Measurements from ENCODE around the gene CHRM5.
"Not testable (repeated sequence)": the region's sequence is repeated elsewhere in the genome, so short reads cannot be mapped to it uniquely, and the experiment has no call there.

Gene CHRM5

DNA sequence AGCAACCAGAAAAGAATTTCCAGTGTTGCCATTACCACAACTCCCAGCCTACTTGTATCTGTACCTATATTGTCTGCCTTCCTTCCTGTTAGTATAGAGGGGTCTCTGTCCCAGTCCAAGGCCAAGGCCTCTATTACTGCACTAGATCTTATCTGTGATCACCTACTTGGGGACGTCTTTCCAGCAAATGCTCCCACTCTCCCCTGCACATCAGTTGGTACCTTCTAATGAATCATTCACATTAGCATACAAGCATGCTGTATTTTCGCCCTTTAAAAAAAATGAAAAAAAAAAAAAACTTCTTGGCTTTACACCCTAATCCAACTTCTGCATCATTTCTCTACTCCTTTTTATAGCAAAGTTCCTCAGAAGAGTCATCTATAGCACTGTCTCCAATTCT lies 75.5 kb downstream of the CHRM5 start:
- no peak for DNase-seq (ENCODE audit: low read depth)

DNA sequence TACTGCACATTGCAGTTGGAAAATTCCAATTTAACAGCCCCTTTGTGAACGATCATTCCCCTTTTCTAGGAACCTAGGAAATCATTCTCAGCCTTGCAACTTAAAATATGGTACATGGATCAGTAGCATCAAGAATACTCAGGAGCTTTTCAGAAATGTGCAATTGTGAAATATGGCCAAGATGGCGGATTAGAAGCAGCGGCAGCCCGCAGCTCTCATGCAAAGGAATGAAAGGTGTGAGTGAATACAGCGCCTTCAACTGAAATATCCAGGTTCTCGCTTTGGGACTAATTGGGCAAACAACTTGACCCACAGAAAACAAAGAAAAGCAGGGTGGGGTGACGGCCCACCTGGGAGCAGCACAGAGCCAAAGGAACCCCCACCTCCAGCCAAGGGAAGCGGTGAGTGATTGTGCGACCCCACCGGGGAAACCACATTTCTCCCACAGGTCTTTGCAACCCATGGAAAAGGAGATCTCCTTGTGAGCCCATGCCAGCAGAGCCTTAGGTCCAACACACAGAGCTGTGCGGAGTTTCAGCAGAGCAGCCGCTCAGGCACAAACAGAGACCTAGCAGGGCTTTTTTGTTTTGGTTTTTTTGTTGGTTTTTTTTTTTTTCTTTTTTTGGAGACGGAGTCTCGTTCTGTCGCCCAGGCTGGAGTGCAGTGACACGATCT lies 78.3 kb downstream of the CHRM5 start:
- DNase-seq (ENCODE audit: low read depth), result no peak

DNA sequence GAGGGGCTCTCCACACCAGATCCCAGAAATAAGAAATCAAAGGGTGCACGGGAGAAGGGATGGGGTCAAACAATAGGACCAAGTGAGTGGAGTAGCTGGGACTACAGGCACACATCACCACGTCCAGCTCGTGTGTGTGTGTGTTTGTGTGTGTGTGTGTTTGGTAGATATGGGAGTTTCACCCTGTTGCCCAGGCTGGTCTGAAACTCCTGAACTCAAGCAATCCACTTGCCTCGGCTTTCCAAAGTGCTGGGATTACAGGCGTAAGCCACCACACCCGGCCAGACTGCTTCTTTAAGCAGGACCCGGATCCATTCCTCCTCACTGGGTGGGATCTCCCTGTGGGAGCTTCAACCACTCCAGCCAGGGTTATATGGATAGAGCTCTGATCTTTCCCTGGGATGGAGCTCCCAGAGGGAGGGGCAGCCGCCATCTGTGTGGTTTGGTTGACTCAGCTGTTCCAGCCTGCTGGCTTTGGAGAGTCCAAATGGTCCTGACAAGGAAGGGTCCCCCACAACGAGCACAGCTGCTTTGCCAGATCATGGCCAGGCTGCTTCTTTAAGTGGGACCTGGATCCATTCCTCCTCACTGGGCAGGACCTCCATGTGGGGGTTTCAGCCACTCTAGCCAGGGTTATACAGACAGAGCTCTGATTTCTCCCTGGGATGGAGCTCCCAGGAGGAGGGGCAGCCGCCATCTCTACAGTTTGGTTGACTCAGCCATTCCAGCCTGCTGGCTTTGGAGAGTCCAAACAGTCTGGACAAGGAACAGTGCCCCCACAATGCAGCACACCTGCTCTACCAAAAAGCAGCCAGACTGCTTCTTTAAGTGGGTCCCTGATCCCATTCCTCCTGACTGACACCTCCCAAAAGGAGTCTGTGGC lies 79.8 kb downstream of the CHRM5 start:
- no peak for DNase-seq (ENCODE audit: low read depth)

GRCh38 chr15:34049112-34049511 lies 80.8 kb downstream of the CHRM5 start:
- DNase-seq (ENCODE audit: low read depth), result no peak

DNA sequence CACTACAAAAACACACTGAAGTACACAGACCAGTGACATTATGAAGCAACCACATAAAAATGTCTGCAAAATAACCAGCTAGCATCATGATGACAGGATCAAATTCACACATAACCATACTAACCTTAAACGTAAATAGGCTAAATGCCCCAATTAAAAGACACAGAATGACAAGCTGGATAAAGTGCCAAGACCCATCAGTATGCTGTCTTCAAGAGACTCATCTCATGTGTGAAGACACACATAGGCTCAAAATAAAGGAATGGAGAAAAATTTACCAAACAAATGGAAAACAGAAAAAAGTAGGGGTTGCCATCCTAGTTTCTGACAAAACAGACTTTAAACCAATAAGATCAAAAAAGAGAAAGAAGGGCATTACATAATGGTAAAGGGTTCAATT lies 82.1 kb downstream of the CHRM5 start:
- not testable (repeated sequence) for DNase-seq (ENCODE audit: low read depth)

DNA sequence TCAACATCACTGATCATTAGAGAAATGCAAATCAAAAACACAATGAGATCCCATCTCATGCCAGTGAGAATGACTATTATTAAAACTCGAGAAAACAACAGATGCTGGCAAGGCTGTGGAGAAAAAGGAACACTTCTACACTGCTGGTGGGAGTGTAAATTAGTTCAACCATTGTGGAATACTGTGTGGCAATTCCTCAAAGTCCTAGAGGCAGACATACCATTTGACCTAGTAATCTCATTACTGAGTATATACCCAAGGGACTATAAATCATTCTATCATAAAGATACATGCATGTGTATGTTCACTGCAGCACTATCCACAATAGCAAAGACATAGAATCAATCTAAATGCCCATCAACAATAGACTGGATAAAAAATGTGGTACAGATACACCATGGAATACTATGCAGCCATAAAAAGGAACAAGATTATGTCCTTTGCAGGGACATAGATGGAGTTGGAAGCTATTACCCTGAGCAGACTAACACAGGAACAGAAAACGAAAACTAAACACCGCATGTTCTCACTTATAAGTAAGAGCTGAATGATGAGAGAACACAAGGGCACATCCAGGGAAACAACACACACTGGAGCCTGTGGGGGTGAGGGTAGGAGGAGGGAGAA lies 85.9 kb downstream of the CHRM5 start:
- no peak for DNase-seq (ENCODE audit: low read depth)

GRCh38 chr15:34055868-34056595 lies 87.7 kb downstream of the CHRM5 start:
- no peak for DNase-seq (ENCODE audit: low read depth)

DNA sequence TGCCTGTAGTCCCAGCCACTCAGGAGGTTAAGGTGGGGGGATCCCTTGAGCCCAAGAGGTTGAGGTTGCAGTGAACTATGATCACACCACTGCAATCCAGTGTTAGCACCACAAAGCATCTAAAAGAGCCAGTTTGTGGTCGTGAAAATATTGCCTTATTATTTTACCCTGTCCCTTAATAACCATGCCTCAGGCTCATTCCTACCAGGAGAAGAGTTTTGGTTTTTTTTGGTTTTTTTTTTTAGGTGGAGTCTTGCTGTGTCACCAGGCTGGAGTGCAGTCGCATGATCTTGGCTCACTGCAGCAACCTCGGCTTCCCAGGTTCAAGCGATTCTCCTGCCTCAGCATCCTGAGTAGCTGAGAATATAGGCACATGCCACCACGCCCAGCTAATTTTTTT lies 88.6 kb downstream of the CHRM5 start:
- DNase-seq (ENCODE audit: low read depth), result no peak

GRCh38 chr15:34059476-34059875 lies 91.2 kb downstream of the CHRM5 start:
- no peak for DNase-seq (ENCODE audit: low read depth)

GRCh38 chr15:34059946-34060345 lies 91.6 kb downstream of the CHRM5 start:
- DNase-seq (ENCODE audit: low read depth), result no peak

DNA sequence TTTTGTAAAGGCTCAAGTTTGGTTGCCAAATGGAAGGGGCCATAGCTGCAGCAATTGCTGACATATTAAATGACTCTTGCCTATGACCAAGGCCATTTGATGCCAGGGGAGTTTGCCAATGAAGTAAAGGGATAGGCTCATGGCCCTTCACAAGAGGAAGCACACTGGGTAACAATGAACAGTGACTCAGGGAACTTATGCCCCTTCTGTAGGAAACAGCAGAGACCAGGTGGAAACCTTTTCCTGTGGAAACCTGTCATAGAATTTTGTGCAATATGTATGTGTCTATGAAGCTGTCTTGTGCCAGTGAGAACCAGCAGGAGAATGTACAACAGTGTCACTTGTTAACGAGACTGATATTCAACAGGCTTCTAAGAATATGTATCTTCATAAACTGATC lies 96.1 kb downstream of the CHRM5 start:
- DNase-seq (ENCODE audit: low read depth), result no peak

- DNase-seq (ENCODE audit: low read depth), result no peak
Observed at GRCh38 chr15:34065261-34065660, 97.0 kb downstream of the CHRM5 start.

DNA sequence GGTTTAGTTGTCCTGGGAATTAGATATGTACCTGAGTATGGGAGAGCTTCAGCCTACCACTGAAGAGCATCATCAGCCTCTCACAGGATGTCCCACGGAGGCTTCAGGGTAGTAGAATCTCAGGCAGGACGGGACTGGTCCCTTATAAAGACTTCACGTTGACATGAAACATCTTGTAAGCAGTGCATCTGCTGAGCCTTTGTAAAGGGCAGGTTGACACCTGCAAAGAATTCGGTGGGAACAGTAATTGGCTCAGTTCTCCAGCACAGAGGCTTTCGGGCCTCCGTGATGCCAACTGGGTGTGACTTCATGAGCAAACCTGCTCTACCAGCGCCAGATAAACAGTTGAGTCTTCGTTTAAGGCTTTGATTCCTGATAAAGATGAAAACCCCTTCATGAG lies 97.6 kb downstream of the CHRM5 start:
- no peak for DNase-seq (ENCODE audit: low read depth)

- no peak for DNase-seq (ENCODE audit: low read depth)
Observed at GRCh38 chr15:34070003-34070402, 101.7 kb downstream of the CHRM5 start.

DNA sequence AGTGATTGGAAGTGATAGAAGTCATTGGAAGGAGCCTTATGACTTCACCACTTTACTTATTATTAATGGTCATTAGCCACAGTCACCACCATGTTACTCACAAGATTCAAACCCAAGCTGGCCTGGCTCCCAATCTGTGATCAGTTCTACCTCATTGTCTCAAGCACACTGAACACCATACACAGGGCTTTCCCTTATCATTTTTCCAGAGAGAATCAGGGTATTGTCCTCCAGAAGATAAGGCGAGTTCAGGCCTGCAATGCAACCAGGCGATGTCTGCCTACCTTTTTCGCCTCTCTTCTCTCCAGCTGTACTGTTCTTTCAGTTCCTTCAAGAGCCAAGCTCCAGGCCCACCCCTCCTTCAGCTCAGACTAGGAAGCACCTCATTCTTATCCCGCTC lies 108.5 kb downstream of the CHRM5 start:
- no peak for DNase-seq (ENCODE audit: low read depth)

DNA sequence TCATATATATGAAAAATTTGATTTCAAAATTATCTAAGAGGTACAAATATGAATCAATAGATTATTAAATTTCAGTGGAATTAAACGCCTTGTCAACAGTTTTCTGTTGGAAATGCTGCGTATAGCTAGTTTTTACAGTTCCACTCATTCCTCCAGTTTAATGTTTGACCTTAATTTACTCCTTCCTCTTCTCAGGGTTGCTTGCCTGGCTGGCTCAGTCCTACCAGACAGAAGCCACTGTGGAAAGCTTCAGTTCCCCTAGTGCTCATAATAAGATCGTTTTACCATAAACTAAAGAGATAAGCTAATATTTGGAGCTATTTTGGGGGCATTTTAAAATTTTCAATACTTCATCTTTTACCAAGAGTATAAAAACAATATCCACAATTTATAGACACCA lies 110.6 kb downstream of the CHRM5 start:
- DNase-seq (ENCODE audit: low read depth), result no peak

GRCh38 chr15:34079904-34080303 lies 111.6 kb downstream of the CHRM5 start:
- no peak for DNase-seq (ENCODE audit: low read depth)

GRCh38 chr15:34084086-34084485 lies 115.8 kb downstream of the CHRM5 start:
- DNase-seq (ENCODE audit: low read depth), result no peak

GRCh38 chr15:34085746-34086145 lies 117.4 kb downstream of the CHRM5 start:
- no peak for DNase-seq (ENCODE audit: low read depth)

DNA sequence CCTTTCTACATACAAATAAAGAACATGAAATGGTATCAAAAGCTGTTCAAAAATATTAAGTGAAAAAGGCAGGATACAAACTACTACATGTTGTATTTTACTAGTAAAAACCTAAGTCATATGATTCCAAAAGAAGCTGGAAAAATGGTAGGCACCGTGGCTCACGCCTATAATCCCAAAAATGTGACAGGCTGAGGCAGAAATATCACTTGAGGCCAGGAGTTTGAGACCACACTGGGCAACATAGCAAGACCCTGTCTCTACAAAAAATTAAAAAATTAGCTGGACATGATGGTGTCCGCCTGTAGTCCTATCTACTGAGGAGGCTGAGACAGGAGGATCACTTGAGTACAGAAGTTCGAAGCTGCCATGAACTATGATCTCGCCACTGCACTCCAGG lies 131.6 kb downstream of the CHRM5 start:
- DNase-seq (ENCODE audit: low read depth), result no peak

- DNase-seq (ENCODE audit: low read depth), result peak; percentile 97
Observed at GRCh38 chr15:34101366-34102174, 133.3 kb downstream of the CHRM5 start, which contains the start of the genes EMC7 and PGBD4. EMC7 (minus strand) TSS chr15:34101862; CDS start chr15:34101839, 23 bp downstream. PGBD4 (plus strand) TSS chr15:34102083; CDS start chr15:34102532, 449 bp downstream.

All from HS-5 (cell line).